Measurements from ENCODE around the gene UBR1. TPM values are rescaled to one million over a fixed set of nuclear protein-coding genes. Genes with fewer than 3 reads are reported as not detected.
A peak's percentile ranks its signal among the peaks of the same experiment; 100 is the strongest.

Gene UBR1
- total RNA-seq, 1 donor from 2014 or later, result 24.2 TPM

GRCh38 chr15:42920519-42921341 is 185.1 kb downstream of the UBR1 start, which contains the start of gene TTBK2:
Gene TTBK2, minus strand, starts transcription at chr15:42920778. Its CDS starts 42,161 bp downstream, at chr15:42878617.
- Histone ChIP-seq H3K9me3 (replicated peaks) (no peaks in the 10 kb centered on the region), H3K4me1 (peaks cover 36% of the 10 kb centered on the region), H3K36me3 (no peaks in the 10 kb centered on the region), H3K27me3 (ENCODE audit: low read depth) (no peaks in the 10 kb centered on the region), H3K4me3 (peak within 1 kb of the TSS; percentile 89), H3K27ac (replicated peaks) (peak within 1 kb of the TSS; percentile 87)
- intact Hi-C loops (cut with micrococcal nuclease), result loop anchor here (10.0 kb wide), 1 partner anchor 116 kb away; no protein-coding TSS in a partner anchor
- DNase-seq, result peak; percentile 99
- peak; percentile 38 for TF ChIP-seq CTCF (IDR thresholded peaks at IDR 0.05; ENCODE audit: borderline replicate concordance)

- TF ChIP-seq CTCF (IDR thresholded peaks at IDR 0.05; ENCODE audit: borderline replicate concordance), result no peak
- peak; percentile 48 for DNase-seq
- peak overlapping the region; percentile 89 for H3K4me3 ChIP-seq
- peaks cover 36% of the 10 kb centered on the region for H3K4me1 ChIP-seq
- H3K27ac ChIP-seq (replicated peaks), result peak overlapping the region; percentile 87
- intact Hi-C loops (cut with micrococcal nuclease), result loop anchor here (10.0 kb wide), 1 partner anchor 115 kb away; no protein-coding TSS in a partner anchor
- H3K9me3 ChIP-seq (replicated peaks), result no peaks in the 10 kb centered on the region
- no peaks in the 10 kb centered on the region for H3K36me3 ChIP-seq
- H3K27me3 ChIP-seq (ENCODE audit: low read depth), result no peaks in the 10 kb centered on the region
Observed at GRCh38 chr15:42919799-42920518, 185.9 kb downstream of the UBR1 start.

- no peaks in the 10 kb centered on the region for H3K36me3 ChIP-seq
- peak overlapping the region; percentile 89 for H3K4me3 ChIP-seq
- no peaks in the 10 kb centered on the region for H3K27me3 ChIP-seq (ENCODE audit: low read depth)
- H3K4me1 ChIP-seq, result peaks cover 36% of the 10 kb centered on the region
- intact Hi-C loops (cut with micrococcal nuclease), result no loop called here
- no peaks in the 10 kb centered on the region for H3K9me3 ChIP-seq (replicated peaks)
- H3K27ac ChIP-seq (replicated peaks), result peak overlapping the region; percentile 87
- TF ChIP-seq CTCF (IDR thresholded peaks at IDR 0.05; ENCODE audit: borderline replicate concordance), result no peak
- DNase-seq, result no peak
Observed at GRCh38 chr15:42919308-42919707, 186.5 kb downstream of the UBR1 start.

GRCh38 chr15:42918047-42918446 is 187.8 kb downstream of the UBR1 start:
- Histone ChIP-seq H3K4me1 (peaks cover 36% of the 10 kb centered on the region), H3K9me3 (replicated peaks) (no peaks in the 10 kb centered on the region), H3K27ac (replicated peaks) (no peak overlapping the region), H3K4me3 (no peak overlapping the region), H3K36me3 (no peaks in the 10 kb centered on the region), H3K27me3 (ENCODE audit: low read depth) (no peaks in the 10 kb centered on the region)
- TF ChIP-seq CTCF (IDR thresholded peaks at IDR 0.05; ENCODE audit: borderline replicate concordance), result no peak
- intact Hi-C loops (cut with micrococcal nuclease), result no loop called here
- DNase-seq, result no peak

GRCh38 chr15:42915654-42916315 is 190.1 kb downstream of the UBR1 start:
- H3K9me3 ChIP-seq (replicated peaks), result no peaks in the 10 kb centered on the region
- H3K4me3 ChIP-seq, result no peak overlapping the region
- H3K4me1 ChIP-seq, result peaks cover 38% of the 10 kb centered on the region
- DNase-seq, result no peak
- no peaks in the 10 kb centered on the region for H3K36me3 ChIP-seq
- intact Hi-C loops (cut with micrococcal nuclease), result no loop called here
- H3K27me3 ChIP-seq (ENCODE audit: low read depth), result no peaks in the 10 kb centered on the region
- no peak for TF ChIP-seq CTCF (IDR thresholded peaks at IDR 0.05; ENCODE audit: borderline replicate concordance)
- H3K27ac ChIP-seq (replicated peaks), result no peak overlapping the region

Measured in left ventricle myocardium inferior (tissue), 1 donor.